Fibroblast of mammary gland (primary cell): Measurements from ENCODE around the gene TFAP2C.
"Not testable (repeated sequence)": the region's sequence is repeated elsewhere in the genome, so short reads cannot be mapped to it uniquely, and the experiment has no call there.

ENCODE experiments used
- DNase-seq: peaks from one replicate; pipeline ENCODE4 v3.0.0-alpha.2; 2010; ENCODE audit warnings: low read depth
- H3K4me3 ChIP-seq: 2 replicates; pipeline ENCODE4 v1.5.1; 2011; ENCODE audit warnings: low read depth, mild to moderate bottlenecking, low read length, moderate library complexity; ENCODE audit not compliant: control insufficient read depth
- TF ChIP-seq, protein P1 (sequence below): conservative IDR thresholded peaks from 2 replicates; pipeline ENCODE4 v1.5.1; 2011; ENCODE audit warnings: low read depth, low read length, inconsistent platforms; ENCODE audit not compliant: control insufficient read depth, insufficient read depth

Gene TFAP2C

DNA sequence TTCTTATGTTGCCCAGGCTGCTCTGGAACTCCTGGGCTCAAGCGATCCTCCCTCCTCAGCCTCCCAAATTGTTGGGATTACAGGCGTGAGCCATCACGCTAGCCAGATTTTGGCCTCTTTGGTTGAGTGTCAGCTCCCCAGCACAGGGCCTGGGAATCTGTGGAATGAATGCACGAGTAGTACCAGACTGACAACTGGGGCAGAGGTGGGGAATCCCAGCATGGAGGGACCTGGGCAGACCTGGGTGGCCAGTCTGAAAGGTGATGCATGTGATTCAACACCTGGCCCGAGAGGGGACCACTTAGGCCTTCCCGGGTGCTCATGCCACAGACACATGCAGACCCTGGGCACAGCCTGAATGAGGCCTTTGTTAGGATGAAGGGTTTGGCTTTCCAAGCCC, 19.0 kb upstream of the TFAP2C start:
- TF ChIP-seq, protein P1, sequence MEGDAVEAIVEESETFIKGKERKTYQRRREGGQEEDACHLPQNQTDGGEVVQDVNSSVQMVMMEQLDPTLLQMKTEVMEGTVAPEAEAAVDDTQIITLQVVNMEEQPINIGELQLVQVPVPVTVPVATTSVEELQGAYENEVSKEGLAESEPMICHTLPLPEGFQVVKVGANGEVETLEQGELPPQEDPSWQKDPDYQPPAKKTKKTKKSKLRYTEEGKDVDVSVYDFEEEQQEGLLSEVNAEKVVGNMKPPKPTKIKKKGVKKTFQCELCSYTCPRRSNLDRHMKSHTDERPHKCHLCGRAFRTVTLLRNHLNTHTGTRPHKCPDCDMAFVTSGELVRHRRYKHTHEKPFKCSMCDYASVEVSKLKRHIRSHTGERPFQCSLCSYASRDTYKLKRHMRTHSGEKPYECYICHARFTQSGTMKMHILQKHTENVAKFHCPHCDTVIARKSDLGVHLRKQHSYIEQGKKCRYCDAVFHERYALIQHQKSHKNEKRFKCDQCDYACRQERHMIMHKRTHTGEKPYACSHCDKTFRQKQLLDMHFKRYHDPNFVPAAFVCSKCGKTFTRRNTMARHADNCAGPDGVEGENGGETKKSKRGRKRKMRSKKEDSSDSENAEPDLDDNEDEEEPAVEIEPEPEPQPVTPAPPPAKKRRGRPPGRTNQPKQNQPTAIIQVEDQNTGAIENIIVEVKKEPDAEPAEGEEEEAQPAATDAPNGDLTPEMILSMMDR: no peak
- DNase-seq: no peak
- no peak overlapping the region for H3K4me3 ChIP-seq

DNA sequence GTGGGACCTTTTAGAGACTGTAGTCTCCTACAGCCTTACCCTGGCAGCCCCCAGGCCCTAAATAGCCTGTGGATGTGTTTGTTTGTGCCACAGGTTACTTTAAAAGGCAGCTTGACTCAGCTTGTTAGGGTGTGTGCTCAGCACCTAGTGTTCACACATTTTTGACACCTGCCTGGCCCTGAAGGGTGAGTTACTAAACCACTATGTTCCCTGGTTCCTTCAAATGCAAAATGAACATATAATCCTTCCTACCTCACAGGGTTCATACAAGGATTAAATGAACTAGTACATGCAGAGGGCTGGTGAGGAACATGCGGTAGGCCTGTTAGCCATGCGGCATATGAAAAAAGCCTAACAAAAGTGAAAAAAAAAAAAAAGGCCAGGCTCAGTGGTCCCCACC, 14.9 kb upstream of the TFAP2C start:
- DNase-seq: no peak
- H3K4me3 ChIP-seq: no peak overlapping the region
- TF ChIP-seq, protein P1: no peak

DNA sequence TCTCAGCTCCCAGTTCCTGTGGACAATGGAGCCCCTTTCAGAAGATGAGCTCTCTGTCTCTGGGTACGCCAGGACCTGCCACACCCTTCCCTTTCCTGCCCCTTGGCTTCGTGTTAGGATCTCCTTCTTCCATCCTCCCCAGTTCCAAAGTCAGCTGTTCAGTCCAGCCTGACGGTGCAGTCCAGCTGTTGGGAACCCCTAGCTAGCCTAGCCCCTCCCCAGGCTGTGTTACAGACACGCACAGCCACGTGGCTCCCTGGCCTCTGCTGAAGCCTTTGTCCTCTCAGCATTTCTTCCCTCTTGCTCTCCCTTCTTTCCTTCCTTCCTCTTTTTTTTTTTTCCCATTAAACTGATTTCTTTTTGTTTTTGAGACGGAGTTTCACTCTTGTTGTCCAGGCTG, 12.4 kb upstream of the TFAP2C start:
- TF ChIP-seq, protein P1: no peak
- no peak overlapping the region for H3K4me3 ChIP-seq
- DNase-seq: no peak

DNA sequence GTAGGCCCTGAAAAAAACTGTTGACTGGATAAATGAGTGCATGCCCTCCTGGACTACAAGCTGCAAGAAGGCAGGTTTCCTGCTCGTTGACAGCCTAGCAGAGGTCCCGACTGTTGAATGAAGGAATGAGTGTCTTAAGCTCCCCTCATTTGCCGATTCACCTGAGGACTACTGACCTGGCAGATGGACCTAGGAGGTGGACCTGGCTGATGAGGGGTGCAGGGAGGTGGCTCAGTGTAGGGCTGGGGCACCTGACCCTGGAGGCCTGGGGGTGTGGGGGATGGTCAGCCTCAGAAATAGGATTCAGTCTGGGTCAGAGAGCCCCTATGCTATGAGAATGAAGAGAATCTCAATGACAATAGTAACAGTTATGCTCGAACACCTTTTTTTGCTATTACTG, 11.6 kb upstream of the TFAP2C start:
- no peak for DNase-seq
- no peak overlapping the region for H3K4me3 ChIP-seq
- TF ChIP-seq, protein P1: no peak

DNA sequence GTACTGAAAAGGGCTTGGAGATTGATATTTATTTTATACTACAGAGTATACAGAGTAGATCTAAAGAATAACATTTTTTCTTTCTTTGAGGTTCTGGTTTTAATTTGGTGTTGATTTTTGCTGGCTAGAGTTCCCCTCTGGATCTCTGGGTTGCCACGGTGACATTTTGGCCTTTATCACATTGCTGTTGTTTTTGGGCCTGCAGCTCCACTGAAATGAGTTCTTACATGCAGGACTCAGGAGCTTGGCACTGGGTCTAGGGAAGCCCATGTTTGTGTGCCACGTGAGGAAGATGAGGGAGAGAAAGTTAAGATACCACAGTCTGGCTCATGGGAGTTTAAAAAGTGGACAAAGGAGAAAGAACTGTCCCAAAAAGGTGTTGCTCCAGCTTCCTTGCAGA, 7.4 kb upstream of the TFAP2C start:
- TF ChIP-seq, protein P1: no peak
- no peak overlapping the region for H3K4me3 ChIP-seq
- DNase-seq: no peak

DNA sequence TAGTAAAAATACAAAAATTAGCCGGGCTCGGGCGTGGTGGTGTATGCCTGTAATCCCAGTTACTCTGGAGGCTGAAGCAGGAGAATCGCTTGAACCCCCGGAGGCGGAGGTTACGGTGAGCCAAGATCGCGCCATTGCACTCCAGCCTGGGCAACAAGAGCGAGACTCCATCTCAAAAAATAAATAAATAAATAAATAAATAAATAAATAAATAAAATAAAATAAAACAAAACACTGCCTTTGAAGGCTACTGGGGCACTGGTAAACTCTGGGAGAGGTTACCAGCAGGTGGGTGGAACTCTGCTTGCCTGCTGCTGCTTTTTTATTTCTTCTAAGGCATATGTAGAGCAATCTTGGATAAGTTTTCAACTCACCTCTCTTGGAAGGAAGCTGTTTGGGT, 5.2 kb upstream of the TFAP2C start:
- not testable (repeated sequence) for H3K4me3 ChIP-seq, DNase-seq

DNA sequence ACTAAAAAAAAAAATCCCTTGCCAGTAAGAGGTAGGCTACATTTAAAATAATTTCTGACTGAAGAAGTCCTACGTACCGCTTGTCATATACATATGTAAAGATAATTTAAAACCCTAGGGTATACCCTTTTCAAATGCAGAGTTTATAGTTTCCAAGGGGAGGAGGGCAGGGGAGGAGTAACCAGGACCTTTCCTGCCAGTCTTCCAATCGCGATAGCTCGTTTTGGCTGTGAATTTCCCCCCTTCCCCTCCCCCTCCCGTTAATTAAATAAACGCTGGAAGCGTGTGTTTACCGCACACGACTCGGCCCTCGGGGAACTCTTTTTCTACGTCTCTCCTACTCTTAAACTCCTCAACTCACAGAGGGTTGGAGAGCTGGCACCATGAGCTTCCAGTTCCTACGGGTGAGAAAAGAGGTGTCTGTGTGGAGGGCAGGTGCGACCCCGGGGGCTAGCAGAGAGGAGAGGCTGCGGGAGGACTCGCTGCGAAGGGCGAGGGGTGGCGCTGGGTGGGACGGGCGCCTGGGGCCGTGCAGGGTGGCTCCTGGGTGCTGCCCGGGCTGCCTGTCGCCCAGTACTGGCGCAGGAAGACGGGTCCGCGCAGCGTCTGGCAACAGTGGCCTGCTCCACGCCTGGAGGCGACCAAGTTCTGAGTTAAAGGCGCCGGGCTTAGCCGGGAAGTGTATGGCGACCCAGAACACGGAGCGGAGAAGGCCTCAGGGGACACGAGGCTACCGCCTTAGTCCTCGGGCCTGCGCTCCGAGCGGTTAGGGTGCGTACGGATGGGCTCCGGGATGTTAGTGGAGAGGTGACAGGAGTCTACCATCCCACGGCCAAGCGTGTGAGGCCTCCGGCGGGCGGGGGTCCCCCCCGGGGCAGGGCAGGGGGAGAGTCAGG, 4.1 kb upstream of the TFAP2C start:
- TF ChIP-seq, protein P1: no peak
- H3K4me3 ChIP-seq: no peak overlapping the region
- no peak for DNase-seq
